Measurements from ENCODE around the gene ENO3.

The ENO3 gene

DNA sequence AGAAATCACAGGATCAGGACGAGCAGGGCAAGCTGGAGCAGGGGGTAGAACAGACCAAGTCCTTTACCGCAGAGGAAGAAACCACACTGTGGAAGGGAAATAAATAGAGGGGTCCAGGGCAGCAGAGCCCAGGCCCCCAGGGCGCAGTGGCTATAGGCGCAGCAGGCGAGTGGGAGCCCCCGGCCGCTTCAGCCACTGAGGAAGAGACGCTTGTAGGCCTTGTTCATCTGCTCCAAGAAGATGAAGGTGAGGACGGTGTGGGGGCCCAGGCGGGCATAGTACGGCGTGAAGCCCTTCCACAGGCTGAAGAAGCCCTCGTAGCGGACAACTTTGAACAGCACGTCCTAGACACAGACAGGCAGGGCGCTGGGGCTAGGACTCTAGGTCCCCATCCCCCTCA lies 13.4 kb upstream of the ENO3 start:
- no peak for DNase-seq

DNA sequence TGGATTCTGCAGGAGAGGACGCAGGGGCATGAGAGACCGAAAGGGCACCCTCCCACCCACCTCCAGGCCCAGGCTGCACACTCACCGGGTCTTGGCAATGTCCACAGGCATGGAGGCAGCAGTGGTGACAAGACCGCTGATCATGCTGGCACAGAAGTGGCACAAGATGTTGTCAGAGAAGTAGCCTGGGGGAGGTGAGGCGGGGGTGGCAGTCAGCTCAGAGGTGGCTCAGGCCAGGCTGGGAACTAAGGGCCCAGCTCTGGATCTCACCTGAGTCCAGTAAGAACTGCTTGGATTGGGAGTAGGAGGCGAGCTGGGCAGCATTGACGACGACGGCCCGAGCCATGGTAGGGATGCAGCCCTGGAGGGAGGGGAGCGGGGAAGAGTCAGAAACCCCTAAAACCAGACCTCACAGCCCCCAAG lies 12.8 kb upstream of the ENO3 start:
- no peak for DNase-seq

DNA sequence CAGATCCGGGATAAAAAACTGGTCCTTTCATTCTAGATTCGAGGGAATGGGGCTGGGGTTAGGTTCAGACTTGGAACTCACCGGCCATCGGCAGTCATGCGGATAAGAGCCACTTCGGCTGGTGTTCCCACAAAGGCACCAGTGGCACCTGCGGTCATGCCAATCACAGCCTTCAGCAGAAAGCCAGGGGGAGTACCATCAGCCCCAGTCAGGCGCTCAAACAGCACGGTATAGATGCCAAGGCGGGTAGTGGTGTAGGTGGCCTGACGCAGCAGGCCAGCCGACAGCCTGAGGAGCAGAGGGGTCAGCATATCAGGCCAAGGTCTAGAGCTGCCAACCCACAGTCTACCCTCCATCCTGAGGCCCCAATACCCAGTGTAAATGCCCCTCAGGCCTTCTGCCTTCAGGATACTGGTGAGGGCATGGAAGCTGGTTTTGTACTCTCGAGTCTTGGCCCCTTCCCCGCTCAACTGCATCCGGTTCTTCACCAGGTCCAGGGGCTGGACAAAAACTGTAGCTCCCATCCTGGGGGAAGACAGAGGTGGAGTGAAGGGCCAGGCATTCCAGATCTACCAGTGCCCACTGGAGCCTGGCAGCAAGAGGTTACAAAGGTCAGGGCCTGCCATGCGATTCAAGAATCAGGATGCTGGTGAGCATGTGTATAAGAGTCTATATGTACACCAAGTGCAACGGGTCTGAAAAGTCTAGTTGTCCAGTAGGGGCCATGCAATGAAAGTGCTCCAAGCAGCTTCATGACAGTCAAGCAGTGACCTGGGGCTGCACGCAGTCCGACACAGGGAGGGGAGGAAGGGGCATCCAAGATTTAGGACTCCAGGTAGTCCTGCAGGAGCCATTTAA lies 12.0 kb upstream of the ENO3 start:
- DNase-seq, result no peak

DNA sequence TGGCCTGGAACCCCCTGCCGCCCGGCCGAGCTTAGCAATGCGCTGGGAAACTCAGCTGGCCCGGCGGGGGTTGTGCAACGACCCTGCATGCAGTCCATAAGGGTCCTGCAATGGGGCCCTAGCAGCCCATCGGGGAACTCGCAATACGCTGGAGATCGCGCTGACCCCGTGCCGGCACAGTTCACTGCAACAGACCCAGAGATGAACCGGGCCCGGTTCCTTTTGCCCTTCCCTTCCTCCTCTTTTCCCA lies 11.4 kb upstream of the ENO3 start:
- DNase-seq, result no peak

DNA sequence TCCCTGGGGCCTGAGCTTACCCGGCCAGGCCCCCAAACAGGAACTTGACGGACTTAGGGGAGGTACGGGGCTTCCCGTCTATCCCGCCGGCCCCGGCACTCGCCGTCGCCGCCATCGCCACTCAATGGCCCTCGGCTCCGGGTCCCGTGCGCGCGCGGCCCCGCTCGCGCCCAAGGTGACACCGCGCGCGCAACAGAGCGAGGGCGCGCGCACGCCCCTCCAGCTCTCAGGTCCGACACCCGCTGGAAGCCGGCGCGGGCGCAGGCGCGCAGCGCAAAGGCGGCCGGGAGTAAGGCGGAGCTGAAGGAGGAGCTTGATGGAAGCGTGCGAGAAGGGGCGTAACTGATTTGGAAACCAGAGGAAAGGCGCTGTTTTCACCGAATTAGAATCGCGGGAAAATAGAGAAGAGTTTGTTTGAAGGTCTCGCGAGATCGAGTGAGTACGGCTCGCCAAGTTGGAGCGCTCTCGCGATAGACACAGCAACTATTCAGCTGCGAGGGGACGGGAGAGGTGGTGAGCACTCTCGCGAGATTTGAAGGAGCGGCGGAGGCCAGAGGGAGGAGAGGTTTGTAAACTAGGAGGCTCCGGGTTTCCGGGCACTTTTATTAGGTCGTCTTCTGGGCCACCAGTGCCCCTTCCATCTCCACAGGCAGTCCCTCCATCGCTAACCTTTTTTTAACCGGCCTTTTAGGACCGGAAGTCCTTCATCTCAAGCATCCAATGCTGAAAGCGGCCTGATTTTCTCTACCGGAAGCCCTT lies 10.9 kb upstream of the ENO3 start, which contains the start of the genes RNF167 and SLC25A11:
Gene RNF167, plus strand, starts transcription at position 473 of the 759 bp plus-strand sequence. CDS start 642 bp downstream, outside the sequence.
Gene SLC25A11, minus strand, starts transcription at position 251 of the 759 bp plus-strand sequence. Its CDS starts 136 bp downstream, at position 115.
- peak; percentile 94 for DNase-seq

DNA sequence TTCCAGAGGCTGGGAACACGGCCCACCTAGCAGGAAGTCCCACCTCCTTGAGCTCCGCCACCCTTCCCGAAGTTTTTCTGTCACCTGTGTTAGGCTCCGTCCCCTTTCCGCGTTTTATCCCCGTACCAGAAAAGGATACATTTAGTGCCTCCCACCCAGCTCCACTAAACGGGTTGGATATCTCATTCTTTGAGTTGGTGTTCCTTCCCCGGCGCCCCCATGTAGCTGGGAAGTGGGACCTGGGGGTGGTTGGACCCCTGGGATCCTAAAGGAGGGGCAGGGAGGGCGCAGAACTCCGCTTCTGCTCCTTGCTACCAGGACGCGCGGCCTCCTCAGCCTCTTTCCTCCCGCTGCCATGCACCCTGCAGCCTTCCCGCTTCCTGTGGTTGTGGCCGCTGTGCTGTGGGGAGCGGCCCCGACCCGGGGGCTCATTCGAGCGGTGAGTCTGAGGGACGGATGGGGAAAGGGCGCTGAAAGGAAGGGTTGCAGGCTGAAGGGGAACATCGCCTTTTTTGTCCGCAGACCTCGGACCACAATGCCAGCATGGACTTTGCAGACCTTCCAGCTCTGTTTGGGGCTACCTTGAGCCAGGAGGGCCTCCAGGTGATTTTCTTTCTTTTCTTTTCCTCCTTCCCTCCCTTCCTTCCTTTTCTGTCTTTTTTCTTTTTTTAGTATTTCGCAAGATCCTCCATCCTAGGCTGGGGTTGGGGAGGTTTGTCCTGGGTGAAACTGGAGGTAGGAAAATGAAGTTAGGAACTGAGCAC lies 10.2 kb upstream of the ENO3 start:
- DNase-seq, result peak; percentile 36

DNA sequence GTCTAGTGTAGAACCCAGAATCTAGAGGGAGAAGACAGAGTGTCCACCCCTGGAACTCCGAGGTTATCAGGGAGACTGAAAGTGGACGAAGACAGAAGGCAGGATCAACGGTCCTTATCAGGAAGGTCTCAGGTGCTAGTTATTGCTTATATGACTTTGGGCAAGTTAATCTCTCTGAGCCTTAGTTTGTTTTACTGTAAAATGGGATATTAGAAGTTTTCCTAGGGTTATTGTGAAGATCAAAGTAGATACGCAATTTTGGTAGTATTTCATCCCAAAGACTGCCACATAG lies 9.7 kb upstream of the ENO3 start:
- no peak for DNase-seq

DNA sequence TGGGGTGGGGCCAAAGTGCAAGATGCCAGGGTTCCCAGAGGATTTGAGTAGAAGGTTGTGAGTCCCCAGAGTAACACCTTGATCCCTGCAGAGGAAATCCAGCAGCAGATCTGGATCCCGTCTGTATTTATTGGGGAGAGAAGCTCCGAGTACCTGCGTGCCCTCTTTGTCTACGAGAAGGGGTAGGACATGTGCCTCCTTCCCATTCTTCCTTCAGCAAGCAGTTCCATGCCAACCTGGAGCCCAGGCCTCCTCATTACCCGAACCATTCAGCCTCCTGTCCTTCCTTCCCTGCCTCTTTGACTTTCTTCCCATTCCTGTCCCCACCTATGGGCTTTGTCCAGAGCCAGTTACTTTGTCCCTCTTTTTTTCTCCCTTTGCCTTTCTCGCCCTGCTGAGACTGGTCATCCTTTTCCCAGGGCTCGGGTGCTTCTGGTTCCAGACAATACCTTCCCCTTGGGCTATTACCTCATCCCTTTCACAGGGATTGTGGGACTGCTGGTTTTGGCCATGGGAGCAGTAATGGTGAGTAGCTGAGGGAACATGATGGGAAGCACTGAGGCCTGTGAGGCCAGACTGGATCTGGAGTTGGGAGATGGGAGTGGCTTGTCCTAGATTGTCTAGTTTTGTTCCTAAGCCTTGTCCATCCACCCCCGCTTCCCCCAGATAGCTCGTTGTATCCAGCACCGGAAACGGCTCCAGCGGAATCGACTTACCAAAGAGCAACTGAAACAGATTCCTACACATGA lies 8.0 kb upstream of the ENO3 start:
- DNase-seq, result no peak

DNA sequence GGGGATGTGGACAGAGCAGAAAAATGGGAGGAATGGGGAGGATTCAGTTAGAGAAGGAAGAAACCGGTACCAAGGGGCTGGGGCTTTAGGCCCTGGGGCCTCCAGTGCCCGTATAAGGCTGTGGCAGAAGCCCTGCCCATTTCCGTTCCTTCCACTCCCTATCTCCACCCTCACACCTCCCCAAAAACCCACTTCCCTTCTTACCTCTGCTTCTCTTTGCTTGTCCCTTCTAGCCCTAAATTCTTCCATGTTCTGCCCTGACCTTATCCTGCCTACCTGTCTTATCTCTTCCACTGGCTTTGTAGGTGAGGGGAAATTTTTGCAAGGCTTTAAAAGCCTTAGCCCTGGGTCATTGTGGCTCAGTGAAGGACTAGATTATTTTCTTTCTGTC lies 6.8 kb upstream of the ENO3 start:
- no peak for DNase-seq

DNA sequence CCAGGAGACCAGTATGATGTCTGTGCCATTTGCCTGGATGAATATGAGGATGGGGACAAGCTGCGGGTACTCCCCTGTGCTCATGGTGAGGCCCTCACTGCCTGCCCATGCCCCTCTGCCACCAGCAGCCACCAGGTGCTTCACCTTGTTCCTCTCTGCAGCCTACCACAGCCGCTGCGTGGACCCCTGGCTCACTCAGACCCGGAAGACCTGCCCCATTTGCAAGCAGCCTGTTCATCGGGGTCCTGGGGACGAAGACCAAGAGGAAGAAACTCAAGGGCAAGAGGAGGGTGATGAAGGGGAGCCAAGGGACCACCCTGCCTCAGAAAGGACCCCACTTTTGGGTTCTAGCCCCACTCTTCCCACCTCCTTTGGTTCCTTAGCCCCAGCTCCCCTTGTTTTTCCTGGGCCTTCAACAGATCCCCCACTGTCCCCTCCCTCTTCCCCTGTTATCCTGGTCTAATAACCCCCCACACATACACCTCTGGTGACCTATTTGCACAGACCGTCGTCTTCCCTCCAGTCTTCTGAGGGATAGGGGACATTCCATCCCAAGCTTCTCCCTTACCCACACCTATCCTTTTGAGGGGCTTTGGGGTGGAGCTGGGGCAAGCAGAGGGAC lies 6.3 kb upstream of the ENO3 start:
- DNase-seq, result no peak

DNA sequence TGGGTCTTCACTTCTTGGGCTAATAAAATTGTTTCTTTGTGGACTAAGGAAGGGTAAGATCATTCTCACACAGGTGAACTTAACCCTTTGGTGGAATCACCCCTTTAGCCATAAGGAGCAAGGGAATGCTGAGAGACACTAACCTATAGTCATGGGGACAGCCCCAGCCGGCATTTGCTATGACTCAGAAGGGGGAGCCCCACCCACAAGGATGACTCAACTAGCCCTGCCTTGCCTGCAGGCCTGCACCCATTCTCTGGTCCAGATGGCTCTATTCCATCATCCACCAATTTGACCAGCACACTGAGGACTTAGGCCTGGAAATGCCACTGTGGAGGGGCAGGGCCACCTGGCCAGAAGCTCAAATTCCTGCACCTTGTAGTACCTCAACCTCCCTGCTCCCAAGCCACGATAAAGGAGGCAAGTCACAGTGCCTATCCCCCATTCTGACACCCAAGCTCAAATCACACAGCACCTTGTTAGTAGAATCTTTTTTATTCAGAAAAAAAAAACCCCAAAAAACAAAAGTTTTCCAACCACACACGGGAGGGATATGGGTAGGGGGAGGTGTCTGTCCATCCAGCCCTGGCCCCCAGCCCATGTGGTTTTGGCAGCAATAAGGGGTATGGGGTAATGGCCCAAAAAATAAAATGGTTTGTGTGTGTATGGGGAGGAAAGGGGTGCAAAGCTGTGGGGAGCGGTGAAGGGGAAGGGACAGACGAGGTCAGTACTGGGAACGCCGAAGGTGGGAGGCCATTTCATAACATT lies 5.6 kb upstream of the ENO3 start:
- DNase-seq, result no peak

DNA sequence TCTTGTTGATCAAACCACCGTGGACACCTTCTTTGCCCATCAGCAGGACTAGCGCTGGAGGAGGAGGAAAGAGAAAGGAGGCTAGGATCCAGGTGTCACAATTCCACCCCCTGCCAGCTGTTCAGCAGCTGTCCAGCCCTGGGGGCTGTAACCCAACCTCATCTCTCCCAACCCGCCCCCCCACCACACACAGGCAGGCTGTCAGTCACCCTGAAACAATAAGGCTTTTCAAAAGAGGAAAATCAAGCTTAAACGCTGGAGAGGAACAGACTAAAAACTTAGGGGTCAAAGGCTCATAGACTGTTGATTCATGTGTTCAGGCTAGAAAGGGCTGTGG lies 5.0 kb upstream of the ENO3 start:
- DNase-seq, result no peak

DNA sequence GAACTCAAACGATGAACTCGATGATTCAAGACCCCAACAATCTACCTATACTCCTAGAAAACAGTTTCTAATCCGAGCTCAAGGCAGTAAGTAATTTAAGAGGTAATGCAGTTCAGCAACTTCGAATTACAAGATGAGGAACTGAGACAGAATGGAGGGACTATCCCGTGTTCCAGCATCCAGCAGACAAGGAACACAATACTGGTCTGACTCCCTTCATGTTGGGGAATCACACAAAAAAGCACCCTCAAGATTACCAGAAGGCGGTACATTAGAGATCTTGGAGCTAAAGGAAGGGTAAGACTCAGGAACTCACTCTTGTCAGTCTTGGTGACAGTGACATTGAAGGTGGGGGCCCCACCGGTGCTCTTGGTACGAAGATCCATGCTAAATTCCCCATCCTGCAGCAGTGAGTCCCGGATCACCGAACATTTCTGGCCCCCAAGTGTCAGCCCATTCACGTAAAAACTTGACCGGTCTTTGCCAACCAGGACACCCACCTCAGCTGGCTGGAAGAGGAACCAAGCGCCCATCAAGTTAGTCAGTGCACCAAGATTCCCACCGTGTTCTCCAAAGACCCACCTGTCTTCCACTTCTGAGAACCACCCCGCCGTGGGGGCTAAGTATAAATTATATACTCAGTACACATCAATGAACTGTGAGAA lies 4.5 kb upstream of the ENO3 start:
- DNase-seq, result no peak

DNA sequence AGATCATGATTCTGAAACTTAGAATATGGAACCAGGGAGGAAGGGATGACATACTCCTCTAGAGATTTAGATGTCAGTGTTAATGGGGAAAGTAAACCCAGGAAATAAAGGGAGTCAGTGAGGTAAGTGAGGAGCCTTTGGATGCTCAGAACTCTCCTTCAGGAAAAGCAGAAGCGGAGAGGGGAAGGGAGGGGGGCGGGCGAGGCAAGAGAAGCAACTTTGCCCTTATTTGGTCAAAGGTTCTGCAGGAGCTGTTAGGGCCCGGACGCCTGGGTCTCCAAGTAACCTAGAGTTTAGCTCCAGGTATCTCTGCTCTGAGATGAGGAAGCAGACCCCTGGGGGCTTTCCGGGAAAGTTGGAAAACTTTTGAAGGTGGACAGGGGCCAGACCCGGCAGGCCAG lies 3.9 kb upstream of the ENO3 start:
- DNase-seq, result no peak

DNA sequence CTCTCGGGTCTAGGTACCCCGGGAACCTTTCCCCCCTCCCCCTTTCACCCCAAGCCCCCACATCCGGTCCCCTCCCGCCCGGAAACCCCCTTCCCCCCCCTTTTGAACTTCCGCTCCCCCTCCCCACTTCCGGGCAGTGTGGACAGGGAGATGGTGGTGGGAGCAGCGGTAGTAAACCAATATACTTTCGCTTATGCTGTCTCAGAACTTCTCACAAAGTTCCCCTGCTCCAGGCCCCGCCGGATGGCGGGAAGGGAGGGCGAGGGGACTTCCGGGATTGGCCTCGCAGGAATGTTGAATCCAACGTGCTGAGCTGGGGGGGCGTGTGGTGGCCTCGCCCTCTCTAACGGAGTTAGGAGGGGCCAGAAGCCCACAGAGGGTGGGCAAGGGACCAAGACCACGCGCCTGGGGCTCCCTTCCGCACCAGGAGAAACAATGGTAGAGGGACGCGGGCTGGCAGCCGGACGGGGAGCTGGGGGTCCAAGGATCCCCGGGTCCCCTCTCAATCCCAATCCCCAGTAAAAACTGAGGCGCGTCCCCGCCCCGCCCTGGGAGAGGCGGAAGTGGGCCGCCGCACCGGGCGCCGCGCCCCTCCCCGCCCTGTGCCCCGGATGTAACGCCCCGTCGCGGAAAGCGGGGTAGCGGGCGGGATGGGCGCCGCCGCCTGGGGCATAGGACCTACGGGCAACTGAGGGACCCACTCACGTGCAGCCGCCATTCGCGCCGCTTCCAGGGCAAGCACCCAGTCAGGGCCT lies 3.3 kb upstream of the ENO3 start:
- peak; percentile 55 for DNase-seq

DNA sequence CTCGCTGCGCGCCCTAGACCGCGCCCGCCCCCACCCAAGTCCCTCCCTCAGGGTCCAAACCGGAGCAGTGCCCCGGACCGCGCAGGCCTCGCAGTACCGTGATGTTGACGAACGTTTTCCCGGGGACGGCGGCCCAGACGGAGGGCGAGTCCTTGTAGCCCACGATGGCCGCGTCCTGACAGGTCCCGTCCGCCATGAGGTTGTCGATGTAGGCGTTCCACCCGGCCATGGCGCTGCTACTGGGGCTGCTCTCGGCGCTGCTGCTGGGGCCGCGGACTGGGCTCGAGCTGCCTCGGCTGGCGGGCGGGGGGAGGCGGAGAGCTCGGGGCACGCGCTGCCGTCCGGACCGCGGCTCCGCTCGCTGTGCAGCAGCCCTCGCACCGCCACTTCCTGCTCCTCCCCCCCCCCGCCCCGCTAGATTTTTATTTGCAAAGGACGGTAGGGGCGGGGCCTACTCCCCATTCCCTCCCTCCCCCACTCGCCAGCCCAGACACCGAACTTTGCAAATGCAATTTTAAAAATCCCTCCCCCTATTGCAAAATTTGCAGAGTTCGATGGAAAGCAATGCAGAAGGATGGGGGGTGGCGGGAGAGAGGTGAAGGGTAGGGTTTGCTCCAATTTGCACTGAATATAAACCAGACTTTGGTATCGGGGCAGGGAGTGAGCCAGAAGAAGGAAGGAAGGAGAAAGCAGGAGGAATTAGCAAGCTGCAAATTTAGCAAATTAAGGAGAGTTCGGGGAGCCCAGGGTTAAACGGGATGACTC lies 2.6 kb upstream of the ENO3 start, which contains the start of gene PFN1:
Gene PFN1, minus strand, starts transcription at position 365 of the 765 bp plus-strand sequence. Its CDS starts 136 bp downstream, at position 229.
- peak; percentile 62 for DNase-seq

DNA sequence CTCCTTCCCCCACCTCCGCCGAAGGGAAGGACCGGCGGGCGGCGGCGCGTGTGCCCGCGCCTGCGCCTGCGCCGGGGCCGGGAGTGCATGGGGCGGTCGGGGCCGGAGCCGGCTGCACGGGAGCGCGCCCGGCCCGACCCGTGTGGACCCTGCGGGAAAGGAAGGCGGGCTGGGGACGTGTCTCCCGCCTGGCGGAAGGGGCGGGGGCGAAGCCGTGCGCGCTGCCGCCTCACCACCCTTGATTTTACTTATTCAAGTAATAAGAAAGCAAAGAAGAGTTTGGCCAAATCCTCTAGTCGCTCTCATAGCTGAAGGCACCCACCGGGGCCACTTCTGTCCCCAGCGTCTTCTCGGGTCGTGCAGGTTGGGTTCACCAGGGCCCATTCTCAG lies 2.0 kb upstream of the ENO3 start:
- peak; percentile 59 for DNase-seq

DNA sequence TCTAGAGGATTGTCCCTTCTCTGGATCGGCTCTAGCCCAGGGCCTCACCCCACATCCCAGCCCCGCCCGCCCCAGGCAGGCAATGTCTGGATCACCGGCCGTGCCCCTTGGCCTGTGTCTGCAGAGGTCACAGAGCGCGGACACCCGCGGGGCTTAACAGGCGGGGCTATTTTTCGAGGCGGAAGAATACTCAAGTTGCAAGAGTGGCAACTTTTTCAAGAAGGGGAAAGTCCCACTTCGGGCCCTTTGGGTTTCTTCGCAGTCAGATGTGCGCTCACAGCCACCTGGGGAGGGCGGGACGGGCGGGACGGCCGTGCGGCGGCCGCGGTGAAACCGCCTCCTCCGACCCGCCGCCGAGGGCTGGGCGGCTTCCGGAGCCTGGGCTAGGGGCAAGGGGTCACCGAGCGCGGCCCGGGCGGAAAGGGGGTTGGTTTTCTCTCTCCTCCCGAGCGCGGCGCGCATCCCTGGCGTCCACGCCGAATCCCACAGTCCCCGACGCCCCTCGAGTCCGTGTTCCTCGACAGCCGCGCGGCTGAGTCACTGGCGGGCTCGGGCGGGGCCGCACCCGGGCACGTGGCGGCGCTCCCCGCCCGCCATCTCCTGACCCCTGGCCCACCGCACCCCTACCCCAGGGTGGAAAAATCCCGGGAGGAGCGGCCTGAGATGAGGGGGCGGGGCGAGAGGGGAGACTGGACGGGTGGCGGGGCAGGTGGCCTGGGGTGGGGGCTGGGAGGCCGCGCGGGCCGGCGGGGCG lies 1.4 kb upstream of the ENO3 start:
- DNase-seq, result peak; percentile 70
